SHP77 treated with DMSO at 0.1 percent for 48 hours (cell line): ENCODE data around the gene EIF3A.
"Not testable (repeated sequence)": the region's sequence is repeated elsewhere in the genome, so short reads cannot be mapped to it uniquely, and the experiment has no call there.

Source experiments
- DNase-seq: peaks from one replicate; lab custom pipeline; 2025; lab: John Stamatoyannopoulos, UW

The EIF3A gene, protein sequence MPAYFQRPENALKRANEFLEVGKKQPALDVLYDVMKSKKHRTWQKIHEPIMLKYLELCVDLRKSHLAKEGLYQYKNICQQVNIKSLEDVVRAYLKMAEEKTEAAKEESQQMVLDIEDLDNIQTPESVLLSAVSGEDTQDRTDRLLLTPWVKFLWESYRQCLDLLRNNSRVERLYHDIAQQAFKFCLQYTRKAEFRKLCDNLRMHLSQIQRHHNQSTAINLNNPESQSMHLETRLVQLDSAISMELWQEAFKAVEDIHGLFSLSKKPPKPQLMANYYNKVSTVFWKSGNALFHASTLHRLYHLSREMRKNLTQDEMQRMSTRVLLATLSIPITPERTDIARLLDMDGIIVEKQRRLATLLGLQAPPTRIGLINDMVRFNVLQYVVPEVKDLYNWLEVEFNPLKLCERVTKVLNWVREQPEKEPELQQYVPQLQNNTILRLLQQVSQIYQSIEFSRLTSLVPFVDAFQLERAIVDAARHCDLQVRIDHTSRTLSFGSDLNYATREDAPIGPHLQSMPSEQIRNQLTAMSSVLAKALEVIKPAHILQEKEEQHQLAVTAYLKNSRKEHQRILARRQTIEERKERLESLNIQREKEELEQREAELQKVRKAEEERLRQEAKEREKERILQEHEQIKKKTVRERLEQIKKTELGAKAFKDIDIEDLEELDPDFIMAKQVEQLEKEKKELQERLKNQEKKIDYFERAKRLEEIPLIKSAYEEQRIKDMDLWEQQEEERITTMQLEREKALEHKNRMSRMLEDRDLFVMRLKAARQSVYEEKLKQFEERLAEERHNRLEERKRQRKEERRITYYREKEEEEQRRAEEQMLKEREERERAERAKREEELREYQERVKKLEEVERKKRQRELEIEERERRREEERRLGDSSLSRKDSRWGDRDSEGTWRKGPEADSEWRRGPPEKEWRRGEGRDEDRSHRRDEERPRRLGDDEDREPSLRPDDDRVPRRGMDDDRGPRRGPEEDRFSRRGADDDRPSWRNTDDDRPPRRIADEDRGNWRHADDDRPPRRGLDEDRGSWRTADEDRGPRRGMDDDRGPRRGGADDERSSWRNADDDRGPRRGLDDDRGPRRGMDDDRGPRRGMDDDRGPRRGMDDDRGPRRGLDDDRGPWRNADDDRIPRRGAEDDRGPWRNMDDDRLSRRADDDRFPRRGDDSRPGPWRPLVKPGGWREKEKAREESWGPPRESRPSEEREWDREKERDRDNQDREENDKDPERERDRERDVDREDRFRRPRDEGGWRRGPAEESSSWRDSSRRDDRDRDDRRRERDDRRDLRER (N-terminal part only)

DNA sequence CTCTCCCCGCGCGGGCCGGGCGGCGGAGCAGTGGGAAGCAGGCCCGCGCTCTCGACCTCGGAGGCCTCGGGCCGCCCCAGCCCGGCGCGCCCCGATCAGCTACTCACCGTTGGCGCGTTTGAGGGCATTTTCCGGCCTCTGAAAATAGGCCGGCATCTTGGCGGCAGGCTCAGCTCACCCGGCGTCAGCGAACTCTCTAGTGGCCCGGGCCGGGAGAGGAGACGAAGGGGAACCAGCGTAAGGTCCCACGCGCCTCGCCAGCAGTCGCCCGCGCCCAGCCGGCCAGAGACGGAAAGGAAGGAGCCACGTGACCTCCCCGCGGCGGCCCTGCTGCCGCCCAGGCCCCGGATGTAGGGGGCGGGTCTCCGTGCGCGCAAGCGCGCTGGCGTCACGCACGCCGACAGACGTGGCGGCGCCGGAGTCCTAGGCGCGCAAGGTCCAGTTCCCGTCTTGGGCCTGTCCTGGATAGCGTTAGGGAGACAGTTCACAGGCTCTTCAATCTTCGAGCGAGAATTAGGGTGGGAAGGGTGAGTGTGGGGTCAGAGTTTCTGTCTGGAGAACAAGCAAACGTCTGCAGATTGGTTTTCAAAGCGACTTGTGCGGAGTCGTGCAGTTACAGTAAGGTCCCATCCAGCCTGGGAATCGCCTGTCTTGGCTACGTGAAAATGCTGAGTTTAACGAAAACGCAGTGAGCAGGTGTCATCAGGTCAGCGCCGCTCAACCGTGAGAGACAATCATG is at the start of gene EIF3A:
Gene EIF3A, minus strand, starts transcription at position 297 of the 739 bp plus-strand sequence. Its CDS starts 141 bp downstream, at position 156.
- DNase-seq: peak; percentile 77

GRCh38 chr10:119129721-119130120 is 49.1 kb upstream of the EIF3A start:
- no peak for DNase-seq

GRCh38 chr10:119125942-119126341 is 45.3 kb upstream of the EIF3A start:
- DNase-seq: no peak

- DNase-seq: no peak
Measured at GRCh38 chr10:119120875-119121274, 40.3 kb upstream of the EIF3A start.

DNA sequence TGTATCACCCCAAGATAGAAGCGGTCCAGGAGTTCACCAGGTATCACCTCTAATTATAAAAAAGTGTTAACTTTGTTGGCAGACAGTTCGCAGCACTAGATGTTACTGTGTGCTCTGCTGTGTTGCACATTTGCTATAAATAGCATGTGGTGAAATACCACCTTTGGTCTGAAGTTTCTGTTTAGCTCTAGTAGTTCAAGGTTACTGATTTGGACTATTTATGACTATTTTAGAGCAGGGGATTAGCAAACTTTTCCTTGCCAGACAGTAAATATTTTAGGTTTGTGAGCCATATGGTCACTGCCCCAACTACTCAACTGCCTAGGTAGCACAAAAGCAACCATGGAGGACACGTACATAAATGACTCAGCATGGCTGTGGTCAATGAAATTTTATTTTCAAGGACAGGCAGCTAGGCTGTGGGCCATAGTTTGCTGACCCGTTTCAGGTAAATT is 39.8 kb upstream of the EIF3A start:
- DNase-seq: no peak

GRCh38 chr10:119119400-119119799 is 38.8 kb upstream of the EIF3A start:
- DNase-seq: no peak

DNA sequence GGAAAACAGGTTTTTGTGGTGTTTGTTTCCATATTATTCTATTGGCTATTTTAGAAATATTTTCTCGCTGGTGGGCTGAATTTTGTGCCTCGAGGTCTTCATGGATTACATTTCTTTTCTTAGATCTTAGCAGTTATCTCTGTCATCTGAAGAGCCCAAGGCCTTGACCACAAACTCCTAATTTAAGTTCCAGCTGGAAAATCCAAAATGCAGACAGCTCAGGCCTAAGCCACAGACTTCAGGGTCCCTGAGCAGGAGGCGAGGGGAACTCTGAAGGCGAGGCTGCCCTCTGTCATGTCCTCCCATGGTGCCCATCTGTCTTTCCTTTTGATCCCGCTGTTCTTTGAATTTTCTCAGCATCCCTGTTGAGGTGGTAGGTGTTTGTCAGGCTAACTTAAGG is 37.6 kb upstream of the EIF3A start:
- no peak for DNase-seq

GRCh38 chr10:119116326-119116951 is 35.8 kb upstream of the EIF3A start:
- no peak for DNase-seq

- no peak for DNase-seq
Measured at GRCh38 chr10:119115926-119116325, 35.3 kb upstream of the EIF3A start.

DNA sequence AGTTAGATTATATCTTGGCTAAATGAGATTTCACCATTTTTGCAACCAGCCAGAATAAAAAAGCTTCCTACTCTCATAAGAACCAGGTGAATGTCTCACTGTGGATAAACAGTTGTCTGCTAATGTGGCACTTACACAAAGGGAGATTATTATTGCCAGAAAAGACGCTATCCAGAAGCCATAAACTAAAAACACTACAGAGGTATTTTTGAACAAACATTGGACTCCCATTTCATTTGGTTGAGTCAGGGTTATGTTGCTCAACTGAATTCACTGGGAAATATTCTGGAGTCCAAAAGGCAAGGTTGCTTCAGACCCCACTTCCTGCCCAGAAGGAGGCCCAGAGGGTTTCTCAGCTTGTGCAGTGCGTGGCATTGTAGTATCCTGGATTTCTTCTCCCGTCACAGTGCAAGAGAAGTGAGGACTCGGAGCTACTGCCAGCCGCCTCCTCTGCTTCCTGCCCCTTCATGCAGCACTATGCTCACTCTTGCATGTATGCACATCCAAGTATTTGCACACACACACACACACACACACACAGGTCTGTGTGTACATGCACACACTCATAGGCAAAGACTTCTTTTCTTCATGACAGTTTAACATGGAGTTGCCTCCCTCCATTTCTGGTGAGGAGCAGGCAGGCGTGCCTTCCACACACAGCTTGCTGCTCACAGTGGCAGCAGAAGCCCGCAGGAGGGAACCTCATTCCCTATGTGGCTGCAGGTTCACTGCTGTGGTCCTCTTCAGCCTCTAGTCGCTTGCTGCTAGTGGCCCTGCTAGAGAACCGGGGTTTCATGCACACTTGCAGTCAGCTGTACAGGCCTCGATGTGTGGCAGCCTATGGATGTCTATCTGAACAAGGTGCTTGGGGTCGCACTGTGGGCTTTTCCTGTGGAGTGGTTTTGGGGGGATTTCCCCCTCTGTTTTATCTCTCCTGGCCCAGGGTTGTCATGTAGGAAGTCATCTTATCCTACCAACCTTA is 33.4 kb upstream of the EIF3A start:
- no peak for DNase-seq

DNA sequence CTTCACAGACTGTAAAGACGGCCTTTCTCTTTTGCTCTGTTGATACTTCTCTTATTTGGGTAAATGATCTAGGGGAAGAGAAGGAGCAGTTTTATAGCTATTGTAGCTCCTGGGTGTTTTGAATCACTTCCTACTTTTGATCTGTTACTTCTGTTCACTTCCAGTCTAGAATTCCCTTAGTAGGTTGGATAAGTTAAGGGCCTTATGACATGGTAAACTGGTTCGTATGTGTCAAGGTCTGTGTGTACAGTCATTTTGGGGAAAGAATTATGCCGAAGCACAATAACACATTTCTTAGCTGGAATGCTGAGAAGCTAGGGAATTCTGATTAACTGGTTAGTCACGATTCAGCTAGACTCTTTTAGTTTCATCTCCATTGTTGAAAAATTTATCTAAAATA is 31.4 kb upstream of the EIF3A start:
- DNase-seq: no peak

DNA sequence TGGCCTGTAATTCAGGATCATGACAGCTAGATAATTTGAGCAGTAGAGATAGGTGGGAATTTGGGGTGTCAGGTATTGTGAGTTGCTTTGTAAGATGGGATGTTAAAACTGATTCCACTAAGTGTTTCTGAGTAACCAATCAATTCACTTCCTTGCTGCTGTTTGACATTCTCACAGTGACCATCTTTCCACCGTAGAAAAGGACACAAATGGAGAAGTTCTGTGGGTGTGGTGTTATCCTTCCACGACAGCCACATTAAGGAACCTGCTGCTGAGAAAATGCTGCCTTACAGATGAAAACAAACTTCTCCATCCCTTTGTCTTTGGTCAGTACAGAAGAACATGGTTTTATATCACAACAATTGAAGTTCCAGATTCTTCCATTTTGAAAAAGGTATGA is 27.2 kb upstream of the EIF3A start:
- DNase-seq: not testable (repeated sequence)

- not testable (repeated sequence) for DNase-seq
Measured at GRCh38 chr10:119107106-119107505, 26.5 kb upstream of the EIF3A start.

DNA sequence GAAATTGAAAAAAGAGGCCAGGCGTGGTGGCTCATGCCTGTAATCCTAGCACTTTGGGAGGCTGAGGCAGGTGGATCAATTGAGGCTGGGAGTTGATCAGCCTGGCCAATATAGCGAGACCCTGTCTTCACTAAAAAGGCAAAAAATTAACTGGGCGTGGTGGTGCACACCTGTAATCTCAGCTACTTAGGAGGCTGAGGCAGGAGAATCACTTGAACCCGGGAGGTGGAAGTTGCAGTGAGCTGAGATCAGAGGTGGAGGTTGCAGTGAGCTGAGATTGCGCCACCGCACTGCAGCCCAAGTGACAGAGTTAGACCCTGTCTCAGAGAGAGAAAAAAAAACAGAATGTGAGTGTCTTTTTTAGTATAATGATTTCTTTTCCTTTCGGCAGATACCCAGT is 25.3 kb upstream of the EIF3A start:
- not testable (repeated sequence) for DNase-seq

- DNase-seq: no peak
Measured at GRCh38 chr10:119105155-119105554, 24.5 kb upstream of the EIF3A start.

DNA sequence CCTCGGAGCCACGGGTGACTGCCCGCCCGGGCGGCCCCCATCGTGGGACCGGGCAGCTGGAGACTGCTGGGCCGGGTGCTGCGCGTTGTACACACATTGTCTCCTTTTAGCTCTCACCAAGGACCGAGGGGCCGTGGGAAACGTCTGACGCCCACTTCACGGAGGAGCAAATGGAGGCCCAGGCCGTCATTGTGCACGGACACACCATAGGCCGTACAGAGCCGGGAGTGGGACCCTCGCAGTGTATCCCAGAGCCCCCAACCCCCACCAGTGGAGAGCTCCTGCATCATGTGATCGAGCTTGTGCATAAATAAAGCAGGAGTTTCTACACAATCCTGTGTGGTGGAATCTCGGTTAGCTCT is 24.0 kb upstream of the EIF3A start:
- no peak for DNase-seq

GRCh38 chr10:119103903-119104653 is 23.5 kb upstream of the EIF3A start, which contains the start of gene DENND10:
DENND10 (plus strand) TSS chr10:119104113; CDS start chr10:119104143, 30 bp downstream.
- no peak for DNase-seq

DNA sequence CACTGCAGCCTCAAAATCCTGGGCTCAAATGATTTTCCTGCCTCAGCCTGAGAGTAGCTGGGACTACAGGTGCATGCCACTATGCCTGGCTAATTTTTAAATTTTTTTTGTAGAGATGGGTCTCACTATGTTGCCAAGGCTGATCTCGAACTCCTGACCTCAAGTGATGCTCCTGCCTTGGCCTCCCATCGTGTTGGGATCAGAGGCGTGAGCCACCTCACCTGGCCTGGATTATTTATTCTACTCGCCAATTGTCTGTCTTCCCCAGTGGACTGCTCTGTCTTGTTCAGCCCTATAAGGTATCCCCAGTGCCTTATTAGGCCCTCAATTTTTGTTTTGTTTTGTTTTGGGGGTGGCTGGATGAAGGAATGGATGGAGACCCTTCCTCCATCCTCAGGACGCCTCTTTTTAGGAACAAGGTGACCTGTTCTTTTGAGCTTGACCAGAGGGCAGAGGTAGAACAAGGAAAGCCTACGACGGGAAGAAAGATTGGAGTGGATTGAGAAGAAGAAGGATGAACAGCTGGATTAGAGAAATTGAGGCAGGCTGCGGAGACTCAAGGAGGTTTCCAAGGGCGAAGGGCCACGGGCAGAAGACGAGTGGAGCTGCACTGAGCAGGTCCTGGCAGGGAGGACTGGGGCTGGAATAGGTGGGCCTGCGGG is 22.8 kb upstream of the EIF3A start:
- DNase-seq: no peak
